DMS153 treated with DMSO at 0.1 percent for 48 hours (cell line): ENCODE results near the gene INKA2.

Experiments used
- DNase-seq: peaks from one replicate; lab custom pipeline; 2025; ENCODE audit not compliant: unreplicated experiment; lab: John Stamatoyannopoulos, UW

INKA2 gene

GRCh38 chr1:111706921-111707320 is 32.3 kb downstream of the INKA2 start:
- DNase-seq: no peak

- no peak for DNase-seq
Observed at GRCh38 chr1:111705841-111706240, 33.4 kb downstream of the INKA2 start.

- no peak for DNase-seq
Observed at GRCh38 chr1:111704776-111705175, 34.4 kb downstream of the INKA2 start.

GRCh38 chr1:111704240-111704639 is 35.0 kb downstream of the INKA2 start:
- no peak for DNase-seq

GRCh38 chr1:111702504-111703050 is 36.6 kb downstream of the INKA2 start:
- DNase-seq: no peak

GRCh38 chr1:111699268-111699667 is 39.9 kb downstream of the INKA2 start:
- DNase-seq: no peak

- DNase-seq: no peak
Observed at GRCh38 chr1:111696330-111696729, 42.9 kb downstream of the INKA2 start.

GRCh38 chr1:111695801-111696200 is 43.4 kb downstream of the INKA2 start:
- no peak for DNase-seq

- DNase-seq: no peak
Observed at GRCh38 chr1:111691886-111692285, 47.3 kb downstream of the INKA2 start.

GRCh38 chr1:111690306-111690617 is 48.9 kb downstream of the INKA2 start:
- no peak for DNase-seq
